GM12878 (cell line): Measurements from ENCODE around the gene LGI4. TPM values are rescaled to one million over a fixed set of nuclear protein-coding genes. Genes with fewer than 3 reads are reported as not detected.

ENCODE experiments used
- ATAC-seq: fragments of 200-7000 bp; cut with Tn5 transposase; 3 replicates; pipeline ENCODE4 v1.9.1; 2020; ENCODE audit warnings: mild to moderate bottlenecking, moderate library complexity
- BruUV-seq: library from RNA; stranded (reverse); fragments of 400-500 nt; replicated peaks from 2 replicates; lab custom pipeline; 2021; lab: Mats Ljungman, UMichigan
- CTCF ChIA-PET: fragments of 300-600 bp; sonication (Branson Sonifier 250); formaldehyde crosslinking; extraction: SDS; loops from one replicate; lab custom pipeline; 2021; ENCODE audit warnings: inconsistent platforms; lab: Yijun Ruan, JAX
- POLR2A ChIA-PET: fragments of 350-600 bp; formaldehyde crosslinking; extraction: SDS; loops from one replicate; lab custom pipeline; 2021; ENCODE audit warnings: inconsistent platforms; lab: Charles Lee
- RAD21 ChIA-PET: fragments of 300-600 bp; sonication (Branson Sonifier 250); formaldehyde crosslinking; loops from one replicate; lab custom pipeline; 2023; ENCODE audit warnings: antibody characterized with exemption; ENCODE audit not compliant: unreplicated experiment; lab: Charles Lee
- SMC1A ChIA-PET: fragments of 300-600 bp; sonication (Branson Sonifier 250); formaldehyde crosslinking; loops from one replicate; lab custom pipeline; 2023; ENCODE audit not compliant: unreplicated experiment, uncharacterized antibody; lab: Charles Lee
- DNase-seq: peaks from one replicate; pipeline ENCODE4 v3.0.0-alpha.2; 2011; ENCODE audit warnings: low read depth, low spot score
- FAIRE-seq: peaks from 3 replicates; lab custom pipeline; 2011; peaks lifted over from hg19 to GRCh38; lab: Jason Lieb, UNC
- H2AFZ ChIP-seq: 2 replicates; pipeline ENCODE4 v1.6.0; 2011; ENCODE audit warnings: low read depth, low read length, control low read depth; ENCODE audit not compliant: control insufficient read depth
- H3K27ac ChIP-seq: 2 replicates; pipeline ENCODE4 v1.5.1; 2011; ENCODE audit warnings: control low read depth; ENCODE audit not compliant: control insufficient read depth, insufficient read depth
- H3K27me3 ChIP-seq, 2 experiments: replicated peaks in 1 of 2; 2 replicates each; pipeline versions ENCODE4 v1.6.0 to v1.6.1; 2011; ENCODE audit warnings: low read length in 1 of 2; ENCODE audit not compliant: control insufficient read depth in 2 of 2, insufficient read depth in 2 of 2
- H3K36me3 ChIP-seq, 2 experiments: 2 replicates each; pipeline ENCODE4 v1.5.1; 2011; ENCODE audit warnings: low read length in 1 of 2; ENCODE audit not compliant: control insufficient read depth in 2 of 2, insufficient read depth in 2 of 2
- H3K4me1 ChIP-seq: 2 replicates; pipeline ENCODE4 v1.6.1; 2011; ENCODE audit warnings: mild to moderate bottlenecking, low read length, moderate library complexity, mixed read lengths; ENCODE audit not compliant: control insufficient read depth, insufficient read depth
- H3K4me2 ChIP-seq: 2 replicates; pipeline ENCODE4 v1.6.0; 2011; ENCODE audit warnings: control low read depth; ENCODE audit not compliant: control insufficient read depth, insufficient read depth
- H3K4me3 ChIP-seq: fragments of 200-600 bp; sonication (generic); 2 replicates; pipeline ENCODE4 v1.5.1; 2016
- H3K79me2 ChIP-seq: 2 replicates; pipeline ENCODE4 v1.6.0; 2011; ENCODE audit warnings: low read length; ENCODE audit not compliant: control insufficient read depth, insufficient read depth
- H3K9ac ChIP-seq: 2 replicates; pipeline ENCODE4 v1.8.0; 2011; ENCODE audit warnings: low read length, control low read depth, mixed read lengths; ENCODE audit not compliant: control insufficient read depth, insufficient read depth
- H3K9me3 ChIP-seq: replicated peaks from 3 replicates; pipeline ENCODE4 v1.5.1; 2011; ENCODE audit warnings: mild to moderate bottlenecking, low read length; ENCODE audit not compliant: control insufficient read depth, insufficient read depth
- H4K20me1 ChIP-seq: 2 replicates; pipeline ENCODE4 v1.6.0; 2011; ENCODE audit not compliant: control insufficient read depth, insufficient read depth
- CUX1 ChIP-seq: IDR thresholded peaks from 2 replicates; pipeline ENCODE4 v1.6.1; 2012; ENCODE audit warnings: improper control_type of control experiment, low read depth, low read length; ENCODE audit not compliant: insufficient replicate concordance
- EGR1 ChIP-seq, 2 experiments: IDR thresholded peaks; 1 replicate in 1 of 2; 2 replicates in 1 of 2; pipeline ENCODE4 v1.6.1; 2011 to 2012; ENCODE audit warnings: low read depth in 2 of 2, low read length in 2 of 2, borderline replicate concordance in 1 of 2, mild to moderate bottlenecking in 1 of 2, moderate library complexity in 1 of 2
- ETV6 ChIP-seq, 2 experiments: fragments of 450-650 bp in 1 of 2; IDR thresholded peaks in 1 of 2; conservative IDR thresholded peaks in 1 of 2; 2 replicates each; pipeline ENCODE4 v1.6.1; 2014; ENCODE audit warnings: antibody characterized with exemption in 1 of 2, borderline replicate concordance in 1 of 2, low read depth in 1 of 2, mild to moderate bottlenecking in 1 of 2, moderate library complexity in 1 of 2
- GABPA ChIP-seq: IDR thresholded peaks from 2 replicates; pipeline ENCODE4 v1.6.1; 2014; ENCODE audit warnings: antibody characterized with exemption, low read depth, mild to moderate bottlenecking, inconsistent platforms
- NFIC ChIP-seq: IDR thresholded peaks from 2 replicates; pipeline ENCODE4 v1.6.1; 2012; ENCODE audit warnings: low read depth, mild to moderate bottlenecking, inconsistent platforms, low read length, moderate library complexity
- PAX8 ChIP-seq: fragments of 450-650 bp; IDR thresholded peaks from 2 replicates; pipeline ENCODE4 v1.6.1; 2017; ENCODE audit warnings: mild to moderate bottlenecking, moderate library complexity
- SIN3A ChIP-seq: IDR thresholded peaks from 2 replicates; pipeline ENCODE4 v1.6.1; 2012; ENCODE audit warnings: low read depth, low read length, improper control_type of control experiment
- SUPT20H ChIP-seq: IDR thresholded peaks from 2 replicates; pipeline ENCODE4 v1.6.1; 2011; ENCODE audit warnings: low read depth, mild to moderate bottlenecking, low read length, moderate library complexity, borderline replicate concordance; ENCODE audit not compliant: control insufficient read depth
- TCF7 ChIP-seq: IDR thresholded peaks from 2 replicates; pipeline ENCODE4 v1.6.1; 2014; ENCODE audit warnings: antibody characterized with exemption, borderline replicate concordance
- YBX1 ChIP-seq: fragments of 450-650 bp; IDR thresholded peaks from 2 replicates; pipeline ENCODE4 v1.6.1; 2016; ENCODE audit warnings: antibody characterized with exemption
- YY1 ChIP-seq: IDR thresholded peaks from 2 replicates; pipeline ENCODE4 v1.6.1; 2011; ENCODE audit warnings: low read depth, mild to moderate bottlenecking, low read length
- ZNF217 ChIP-seq: fragments of 450-650 bp; IDR thresholded peaks from 2 replicates; pipeline ENCODE4 v1.6.1; 2017; ENCODE audit warnings: antibody characterized with exemption, mild to moderate bottlenecking
- WGBS: methylation state at CpG from one replicate; pipeline ENCODE4 v1.1.6; 2016; ENCODE audit warnings: low lambda C conversion rate; ENCODE audit not compliant: insufficient replicate concordance, insufficient coverage; ENCODE audit errors: missing lambda C conversion rate; 5-methylcytosine and 5-hydroxymethylcytosine counted together
- in situ Hi-C: fragments of 300-500 bp; cut with MboI; formaldehyde crosslinking; loops from 9 replicates; pipeline ENCODE4 v1.14.3; 2018; ENCODE audit warnings: mixed read lengths
- intact Hi-C: fragments of 100-400 bp; cut with micrococcal nuclease; formaldehyde crosslinking; loops from one replicate; pipeline ENCODE4 v1.14.2; 2022; ENCODE audit not compliant: unreplicated experiment
- polyA plus RNA-seq, 11 experiments: library from polyadenylated mRNA; depleted of rRNA in 4 of 11; unstranded in 6 of 11; stranded (reverse) in 5 of 11; fragments of >200 nt; fragmentation: Nextera tagmentation in 4 of 11; fragmentation: Illumina TruSeq in 1 of 11; extraction: Ambion mirVana in 4 of 11; extraction: Trizol in 1 of 11; gene quantifications; 1 replicate in 1 of 11; 2 replicates in 10 of 11; pipeline versions ENCODE4 v1.2.1 to v1.2.3, GENCODE V29; 2011 to 2016; ENCODE audit warnings: inconsistent platforms in 2 of 11, missing spikeins in 2 of 11, low read depth in 1 of 11
- total RNA-seq, 4 experiments: library from RNA; depleted of rRNA in 3 of 4; stranded (reverse); fragments of >200 nt in 3 of 4; fragmentation: Illumina TruSeq in 1 of 4; extraction: Trizol in 1 of 4; gene quantifications; 2 replicates each; pipeline versions ENCODE4 v1.2.1 to v1.2.3, GENCODE V29; 2013 to 2021
- TF ChIP-seq, protein P1 (sequence below): fragments of 450-650 bp; IDR thresholded peaks from 2 replicates; pipeline ENCODE4 v1.6.1; 2016; ENCODE audit warnings: mild to moderate bottlenecking, moderate library complexity, borderline replicate concordance
- TF ChIP-seq, protein P2 (sequence below): IDR thresholded peaks from 2 replicates; pipeline ENCODE4 v1.6.1; 2012; ENCODE audit warnings: low read depth, low read length, improper control_type of control experiment

LGI4 gene
- total and polyA plus RNA-seq, 10 of the 15 experiments (the other 5 are each of a cell fraction or from before 2014, with no cell fraction given), result 0.11 TPM; not detected in 9

- no peak for TF ChIP-seq SUPT20H
- no peak for TF ChIP-seq NFIC
- TF ChIP-seq, protein P1, sequence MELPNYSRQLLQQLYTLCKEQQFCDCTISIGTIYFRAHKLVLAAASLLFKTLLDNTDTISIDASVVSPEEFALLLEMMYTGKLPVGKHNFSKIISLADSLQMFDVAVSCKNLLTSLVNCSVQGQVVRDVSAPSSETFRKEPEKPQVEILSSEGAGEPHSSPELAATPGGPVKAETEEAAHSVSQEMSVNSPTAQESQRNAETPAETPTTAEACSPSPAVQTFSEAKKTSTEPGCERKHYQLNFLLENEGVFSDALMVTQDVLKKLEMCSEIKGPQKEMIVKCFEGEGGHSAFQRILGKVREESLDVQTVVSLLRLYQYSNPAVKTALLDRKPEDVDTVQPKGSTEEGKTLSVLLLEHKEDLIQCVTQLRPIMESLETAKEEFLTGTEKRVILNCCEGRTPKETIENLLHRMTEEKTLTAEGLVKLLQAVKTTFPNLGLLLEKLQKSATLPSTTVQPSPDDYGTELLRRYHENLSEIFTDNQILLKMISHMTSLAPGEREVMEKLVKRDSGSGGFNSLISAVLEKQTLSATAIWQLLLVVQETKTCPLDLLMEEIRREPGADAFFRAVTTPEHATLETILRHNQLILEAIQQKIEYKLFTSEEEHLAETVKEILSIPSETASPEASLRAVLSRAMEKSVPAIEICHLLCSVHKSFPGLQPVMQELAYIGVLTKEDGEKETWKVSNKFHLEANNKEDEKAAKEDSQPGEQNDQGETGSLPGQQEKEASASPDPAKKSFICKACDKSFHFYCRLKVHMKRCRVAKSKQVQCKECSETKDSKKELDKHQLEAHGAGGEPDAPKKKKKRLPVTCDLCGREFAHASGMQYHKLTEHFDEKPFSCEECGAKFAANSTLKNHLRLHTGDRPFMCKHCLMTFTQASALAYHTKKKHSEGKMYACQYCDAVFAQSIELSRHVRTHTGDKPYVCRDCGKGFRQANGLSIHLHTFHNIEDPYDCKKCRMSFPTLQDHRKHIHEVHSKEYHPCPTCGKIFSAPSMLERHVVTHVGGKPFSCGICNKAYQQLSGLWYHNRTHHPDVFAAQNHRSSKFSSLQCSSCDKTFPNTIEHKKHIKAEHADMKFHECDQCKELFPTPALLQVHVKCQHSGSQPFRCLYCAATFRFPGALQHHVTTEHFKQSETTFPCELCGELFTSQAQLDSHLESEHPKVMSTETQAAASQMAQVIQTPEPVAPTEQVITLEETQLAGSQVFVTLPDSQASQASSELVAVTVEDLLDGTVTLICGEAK, result no peak
- TF ChIP-seq YBX1, result no peak
- no peak for TF ChIP-seq ZNF217
- no peak for TF ChIP-seq GABPA
- TF ChIP-seq TCF7, result no peak
- TF ChIP-seq SIN3A, result no peak
Measured at GRCh38 chr19:35117799-35118198, 17.1 kb downstream of the LGI4 start (continued).

DNA sequence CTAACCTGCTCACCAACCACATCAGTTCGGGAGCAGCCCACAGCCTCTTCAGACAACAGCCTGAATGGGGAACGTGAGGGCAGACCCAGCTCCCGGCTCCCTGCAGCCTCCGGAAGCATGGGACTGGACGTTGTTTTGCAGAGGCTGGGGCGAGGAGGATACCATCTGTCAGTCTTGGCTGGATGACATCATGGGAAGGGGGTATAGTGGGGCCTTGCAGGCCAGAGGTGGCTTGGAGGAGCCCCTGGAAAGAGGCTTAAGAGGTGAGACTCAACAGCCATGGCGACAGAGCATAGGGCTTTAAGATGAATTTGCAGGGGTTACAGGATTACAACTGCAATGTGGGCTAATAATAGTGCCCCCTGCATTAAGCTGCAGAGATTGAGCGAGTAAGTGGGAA is 17.7 kb downstream of the LGI4 start:
- ChIA-PET RAD21 (no interaction called here), POLR2A (no interaction called here), SMC1A (interaction anchor here (2.4 to 3.6 kb wide), 2 partner anchors 19 to 24 kb away, joined by 10 read pairs; partner anchors contain the start of gene LGI4), CTCF (interaction anchor here (1.2 to 6.4 kb wide), 5 partner anchors 19 to 100 kb away, joined by 3 to 75 read pairs (median 4); partner anchors contain the start of genes FXYD7 and LGI4)
- WGBS, result 26% methylated on average over 8 of the region's 8 CpGs
- H4K20me1 ChIP-seq, result no peaks in the 10 kb centered on the region
- no peak for DNase-seq
- ATAC-seq, result no peak
- in situ Hi-C loops, result no loop called here
- no peak overlapping the region for H3K4me3 ChIP-seq
- no peaks in the 10 kb centered on the region for H3K27me3 ChIP-seq
- intact Hi-C loops, result no loop called here
- no peak overlapping the region for H3K9ac ChIP-seq
- peaks cover 6% of the 10 kb centered on the region for H3K4me1 ChIP-seq
- no peaks in the 10 kb centered on the region for H3K9me3 ChIP-seq
- H3K36me3 ChIP-seq, result no peaks in the 10 kb centered on the region
- H3K4me2 ChIP-seq, result no peak overlapping the region
- no peaks in the 10 kb centered on the region for H3K79me2 ChIP-seq
- H2AFZ ChIP-seq, result no peak overlapping the region
- BruUV-seq, result no TSS peak
- H3K27ac ChIP-seq, result no peak overlapping the region
- FAIRE-seq, result no peak
- no peak for TF ChIP-seq CUX1
- TF ChIP-seq EGR1 (IDR thresholded peaks at IDR 0.05; ENCODE audit: borderline replicate concordance in 1 of 2, low read depth in 2 of 2, low read length in 2 of 2), result no peak
- no peak for TF ChIP-seq ETV6 (conservative IDR thresholded peaks at IDR 0.05 in 1 of 2, IDR thresholded peaks at IDR 0.05 in 1 of 2; ENCODE audit: borderline replicate concordance in 1 of 2, low read depth in 1 of 2)
- TF ChIP-seq, protein P2, sequence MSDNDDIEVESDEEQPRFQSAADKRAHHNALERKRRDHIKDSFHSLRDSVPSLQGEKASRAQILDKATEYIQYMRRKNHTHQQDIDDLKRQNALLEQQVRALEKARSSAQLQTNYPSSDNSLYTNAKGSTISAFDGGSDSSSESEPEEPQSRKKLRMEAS, result no peak
- no peak for TF ChIP-seq PAX8
- TF ChIP-seq YY1, result no peak
- no peak for TF ChIP-seq SUPT20H
